Measurements from ENCODE around the gene PAQR5.
"Not testable (repeated sequence)": the region's sequence is repeated elsewhere in the genome, so short reads cannot be mapped to it uniquely, and the experiment has no call there.

The PAQR5 gene

DNA sequence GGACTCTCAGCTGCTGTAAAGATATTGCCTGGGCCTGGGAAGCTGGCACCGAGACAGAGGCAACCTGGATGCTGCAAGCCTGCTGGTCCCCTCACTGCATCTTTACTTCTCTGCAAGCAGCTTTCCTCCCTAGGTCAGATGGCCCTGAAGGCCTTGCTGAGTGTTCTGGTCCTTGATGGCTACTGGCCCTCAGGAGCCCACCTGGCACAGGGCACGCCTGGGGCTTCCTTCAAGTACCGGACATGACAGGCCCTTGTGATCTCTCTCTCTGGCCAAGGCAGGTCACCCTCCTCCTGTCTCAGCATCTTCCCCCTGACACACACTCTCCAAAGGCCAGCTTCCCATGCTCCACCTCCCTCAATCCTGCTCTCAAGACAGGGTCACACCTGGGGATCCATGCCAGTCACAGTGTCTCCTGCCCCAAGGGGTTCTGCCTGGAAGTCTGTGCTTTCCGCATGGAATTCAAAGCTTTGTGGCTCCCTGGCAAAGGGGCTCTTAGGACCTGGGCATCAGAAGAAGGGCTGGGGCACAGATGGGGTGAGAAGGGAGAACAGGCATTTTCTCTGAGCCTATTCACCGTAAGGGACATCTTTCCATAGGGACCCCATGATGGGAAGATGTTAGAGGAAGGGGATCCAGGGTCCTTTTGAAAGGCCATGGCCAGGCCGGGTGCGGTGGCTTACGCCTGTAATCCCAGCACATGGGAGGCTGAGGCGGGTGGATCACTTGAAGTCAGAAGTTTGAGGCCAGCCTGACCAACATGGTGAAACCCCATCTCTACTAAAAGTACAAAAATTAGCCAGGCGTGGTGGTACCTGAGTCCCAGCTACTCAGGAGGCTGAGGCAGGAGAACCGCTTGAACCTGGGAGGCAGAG lies 4.7 kb upstream of the PAQR5 start:
- DNase-seq, result no peak

DNA sequence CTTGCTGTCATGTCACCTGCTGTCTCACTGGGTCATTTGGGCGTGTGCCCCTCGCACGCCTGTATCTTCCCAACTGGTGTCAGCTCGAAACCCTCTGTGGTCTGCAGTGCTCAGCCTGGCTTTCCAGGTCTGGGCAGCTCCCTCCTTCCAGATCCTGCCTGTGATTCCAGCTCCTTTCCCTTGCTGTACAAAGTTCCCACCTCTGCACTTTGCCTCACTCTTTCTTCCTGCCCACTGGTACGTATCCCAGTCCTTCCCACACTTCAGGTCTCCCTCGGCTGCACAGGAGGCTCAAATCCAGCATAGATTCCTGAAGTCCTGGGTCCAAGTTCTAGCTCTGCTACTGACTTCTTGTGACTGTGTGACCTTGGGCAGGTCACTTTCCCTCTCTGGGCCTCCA lies 2.1 kb upstream of the PAQR5 start:
- no peak for DNase-seq

DNA sequence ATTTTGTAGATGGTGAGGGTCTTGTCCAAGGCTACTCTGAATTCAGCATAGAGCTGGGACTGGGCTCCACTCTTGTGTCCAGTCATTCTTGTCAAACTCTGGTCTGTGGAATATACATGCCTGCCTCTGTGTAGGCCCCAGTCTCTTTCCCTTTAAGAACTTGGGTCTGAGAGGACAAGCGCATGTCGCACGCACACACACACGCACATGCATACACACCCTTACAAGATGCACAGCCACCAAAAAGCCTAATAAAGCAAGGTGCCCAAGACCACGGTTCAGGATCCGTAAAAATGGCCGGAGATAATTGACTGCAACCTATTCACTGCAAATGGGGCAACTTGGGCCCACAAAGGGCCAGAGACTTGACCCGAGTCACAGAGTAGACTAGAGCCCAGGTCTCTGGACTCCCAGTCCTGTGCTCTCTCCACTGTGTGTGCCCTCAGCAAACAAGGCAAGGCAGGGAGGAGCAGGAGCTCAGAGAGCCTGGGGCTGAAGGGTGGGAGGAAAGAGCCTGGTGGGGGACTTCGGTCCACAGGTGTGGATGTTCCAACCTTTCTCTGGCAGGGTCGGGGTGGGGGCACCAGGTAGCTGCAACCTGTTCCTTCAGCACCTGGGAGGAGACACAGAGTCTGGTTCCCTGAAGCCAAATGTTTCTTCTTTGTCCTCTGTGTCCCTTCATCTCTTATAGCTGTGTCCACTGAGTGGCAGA lies 914 bp upstream of the PAQR5 start:
- no peak for DNase-seq

DNA sequence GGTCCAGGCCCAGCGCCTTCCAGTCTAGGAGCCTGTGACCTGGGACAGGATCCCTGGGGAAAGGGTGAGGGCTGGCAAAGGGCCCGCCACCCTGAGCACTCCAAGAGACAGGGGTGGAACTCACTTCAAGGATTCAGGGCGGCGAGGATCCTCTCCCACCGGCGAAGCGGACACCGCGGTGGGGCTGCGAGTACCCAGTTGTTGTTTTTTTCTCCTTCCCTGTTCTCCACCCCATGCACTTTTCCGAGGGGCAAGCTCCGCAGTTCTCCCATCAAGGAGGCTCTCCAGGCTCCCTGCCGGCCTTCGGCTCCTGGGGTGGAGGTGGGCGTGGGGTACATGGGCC lies 387 bp upstream of the PAQR5 start:
- DNase-seq, result no peak

DNA sequence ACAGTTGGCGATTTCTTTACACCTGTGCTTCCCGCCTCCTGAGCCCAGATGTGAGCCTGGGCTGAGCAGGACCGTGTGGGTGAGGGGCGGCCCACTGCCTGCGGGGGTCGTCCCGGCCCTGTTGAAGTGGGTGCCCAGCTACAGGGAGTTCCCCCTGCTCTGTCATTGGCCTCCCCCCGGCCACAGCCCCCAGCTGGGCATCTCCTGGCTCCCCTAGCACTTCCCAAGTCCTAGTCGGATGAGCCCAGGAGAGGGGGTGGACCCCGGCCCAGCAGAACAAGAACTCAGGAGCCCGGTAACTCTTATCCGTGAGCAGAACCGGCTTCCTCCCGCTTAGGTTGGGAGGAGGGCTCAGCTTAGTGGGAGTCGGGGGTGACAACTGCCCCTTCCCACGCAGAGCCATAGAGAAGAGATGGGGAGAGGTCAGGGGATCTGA lies 757 bp downstream of the PAQR5 start:
- DNase-seq, result no peak

DNA sequence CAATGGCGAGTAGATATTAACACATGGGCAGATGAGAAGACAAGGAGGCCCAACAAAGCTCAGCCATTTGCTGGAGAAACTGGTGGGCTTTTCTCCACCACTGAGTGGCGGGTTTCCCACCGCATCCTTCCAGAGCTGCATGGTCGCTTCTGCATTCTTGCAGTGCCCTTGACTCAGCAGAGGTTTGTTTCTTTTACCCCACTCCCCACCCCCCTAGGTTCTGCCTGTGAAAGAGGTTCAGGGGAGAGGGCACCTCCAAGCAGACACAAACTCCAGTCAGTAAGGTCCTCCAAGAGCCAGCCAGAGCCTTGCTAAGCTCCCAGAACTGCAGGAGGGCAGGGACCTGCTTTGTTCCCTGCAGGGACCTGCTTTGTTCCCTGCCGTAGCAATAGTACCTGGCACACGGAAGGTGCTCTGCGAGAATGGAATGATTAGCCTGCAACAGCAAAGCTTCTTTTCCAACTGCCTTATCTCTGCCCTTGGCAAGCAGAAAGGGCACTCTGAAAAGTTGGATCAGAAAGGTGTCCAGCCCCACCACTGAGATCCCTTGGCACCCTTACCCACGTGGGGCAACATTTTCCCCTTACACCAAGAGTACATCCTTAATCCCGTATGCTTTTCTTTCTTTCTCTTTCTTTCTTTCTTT lies 1.4 kb downstream of the PAQR5 start:
- no peak for DNase-seq

DNA sequence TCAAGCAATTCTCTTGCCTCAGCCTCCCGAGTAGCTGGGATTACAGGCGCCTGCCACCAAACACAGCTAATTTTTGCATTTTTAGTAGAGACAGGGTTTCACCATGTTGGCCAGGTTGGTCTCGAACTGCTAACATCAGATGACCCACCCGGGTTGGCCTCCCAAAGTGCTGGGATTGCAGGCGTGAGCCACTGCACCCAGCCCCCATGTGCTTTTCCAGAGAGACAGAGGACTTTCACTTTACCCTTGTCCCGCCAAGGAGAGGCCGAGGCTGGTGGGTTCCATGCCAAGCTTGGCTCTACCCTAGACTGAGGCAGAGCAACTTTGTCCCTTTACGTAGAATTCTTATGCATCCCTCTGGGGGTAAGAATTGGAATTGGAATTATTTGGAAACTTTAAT lies 2.4 kb downstream of the PAQR5 start:
- DNase-seq, result not testable (repeated sequence)

DNA sequence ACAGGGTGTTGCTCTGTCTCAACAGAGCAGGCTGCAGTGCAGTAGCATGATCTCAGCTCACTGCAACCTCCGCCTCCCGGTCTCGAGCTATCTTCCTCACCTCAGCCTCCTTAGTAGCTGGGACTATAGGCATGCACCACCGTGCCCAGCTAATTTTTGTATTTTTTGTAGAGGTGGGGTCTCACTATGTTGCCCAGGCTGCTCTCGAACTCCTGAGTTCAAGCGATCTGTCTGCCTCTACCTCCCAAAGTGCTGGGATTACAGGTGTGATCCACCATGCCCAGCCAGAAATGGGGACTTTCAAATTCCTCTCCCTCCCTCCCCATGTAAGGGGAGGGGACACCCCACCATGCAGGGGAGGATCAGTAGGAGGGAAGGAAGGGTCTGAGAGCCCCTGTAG lies 3.4 kb downstream of the PAQR5 start:
- DNase-seq, result not testable (repeated sequence)

DNA sequence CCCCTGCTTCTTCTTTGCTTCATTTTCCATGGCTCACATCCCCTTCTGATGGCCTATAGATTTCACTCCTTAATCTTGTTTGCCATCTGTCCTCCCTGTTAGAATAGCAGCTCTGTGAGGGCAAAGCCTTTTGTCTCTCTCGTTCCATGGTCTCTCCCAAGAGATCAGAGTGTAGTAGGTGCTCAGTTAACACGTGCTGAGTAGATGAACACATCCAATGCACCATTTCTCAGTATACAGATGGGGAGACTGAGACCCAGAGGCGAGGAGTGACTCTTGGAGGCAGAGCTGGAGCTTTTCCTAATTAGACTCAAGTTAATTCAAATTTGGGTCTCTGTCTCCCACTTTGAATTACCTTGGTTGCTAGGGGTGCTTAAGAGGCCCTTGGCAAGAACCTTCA lies 4.2 kb downstream of the PAQR5 start:
- no peak for DNase-seq

DNA sequence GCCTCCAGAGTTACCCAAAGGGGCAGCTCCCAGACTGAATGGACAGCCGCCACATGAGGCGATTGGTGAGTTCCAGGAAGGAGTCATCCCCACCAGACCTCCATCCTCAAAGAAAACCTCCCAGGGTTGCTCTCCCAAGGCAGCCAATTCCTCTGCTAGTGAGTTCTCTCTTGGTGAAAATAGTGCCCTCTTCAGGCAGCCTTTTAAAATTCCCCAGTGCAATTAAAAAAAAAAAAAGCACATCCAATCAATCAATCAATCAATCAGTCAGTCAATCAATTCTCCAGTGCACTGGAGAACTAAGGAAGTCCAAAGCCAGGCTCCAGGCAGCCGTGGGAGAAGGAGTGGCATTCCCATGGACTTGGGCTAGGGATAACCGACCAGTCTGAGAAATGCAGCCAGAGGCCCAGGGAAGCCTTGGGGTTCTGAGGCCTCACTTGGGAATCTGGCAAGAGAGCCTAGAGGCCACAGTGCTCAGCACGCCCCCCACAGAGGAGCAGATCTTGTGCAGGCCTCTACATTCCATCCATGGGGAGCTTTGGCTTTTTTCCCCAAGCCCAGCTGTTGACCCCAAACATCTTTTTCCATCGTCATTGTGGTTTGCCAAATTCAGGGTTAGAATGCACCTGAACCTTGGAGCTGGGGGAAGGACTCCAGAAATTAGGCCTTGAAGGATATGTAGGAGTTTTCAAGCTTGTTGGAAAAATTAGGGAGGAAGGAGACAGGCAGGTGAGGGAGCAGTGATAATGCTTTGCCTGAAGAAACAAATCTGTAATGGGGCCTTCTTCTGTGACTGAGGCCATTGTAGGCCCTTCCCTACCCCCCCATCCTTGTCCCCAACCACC lies 4.8 kb downstream of the PAQR5 start:
- no peak for DNase-seq

DNA sequence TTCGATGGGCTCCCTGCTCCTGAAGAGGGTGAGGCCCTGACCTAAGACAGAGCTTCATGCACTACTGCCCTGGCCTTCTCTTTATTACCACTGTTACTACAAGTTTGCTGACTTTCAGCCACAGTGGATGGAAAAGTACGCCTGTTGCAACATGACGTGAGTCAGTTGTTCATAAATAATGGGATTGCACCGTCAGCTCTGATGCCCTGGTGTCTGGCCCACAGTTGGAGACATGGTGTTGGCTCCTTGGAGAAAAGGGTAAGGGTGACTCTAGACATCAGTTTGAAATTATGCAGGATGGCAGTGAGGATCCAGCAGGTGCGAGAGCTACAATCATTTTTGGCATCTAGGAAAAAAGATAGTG lies 5.5 kb downstream of the PAQR5 start:
- no peak for DNase-seq

DNA sequence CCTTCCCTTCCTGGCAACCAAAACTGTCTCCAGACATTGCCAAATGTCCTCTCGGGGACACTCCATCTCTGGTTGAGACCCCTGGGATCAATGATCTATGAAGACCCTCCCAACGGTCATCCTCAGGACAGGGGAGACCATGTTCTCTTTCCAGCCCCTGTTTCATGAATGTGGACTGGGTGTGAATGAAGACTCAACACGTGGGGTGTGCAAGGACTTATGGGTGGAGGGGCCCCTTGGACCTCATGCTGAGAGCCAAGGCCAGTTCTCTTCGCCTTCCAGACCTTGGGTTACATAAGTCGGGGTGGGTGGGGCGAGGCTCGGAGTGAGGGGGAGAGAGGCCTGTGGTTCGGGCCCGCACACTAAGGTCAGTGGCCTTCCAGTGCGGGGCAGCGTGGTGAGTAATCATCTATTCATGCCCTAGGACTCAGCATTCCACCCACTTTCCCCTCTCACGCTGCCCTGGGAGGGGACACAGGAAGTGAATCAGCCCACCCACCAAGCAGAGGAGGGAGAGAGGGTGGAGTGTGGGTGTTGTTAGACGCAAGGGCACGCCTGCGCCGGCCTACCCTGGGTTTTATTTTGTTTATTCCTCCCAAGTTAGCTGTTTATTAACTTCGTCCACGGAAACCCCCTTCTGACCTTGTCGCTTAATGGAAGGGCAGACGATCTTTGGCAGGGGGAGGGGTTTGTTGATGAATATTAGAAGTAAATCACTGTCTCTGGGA lies 6.7 kb downstream of the PAQR5 start:
- DNase-seq, result no peak

DNA sequence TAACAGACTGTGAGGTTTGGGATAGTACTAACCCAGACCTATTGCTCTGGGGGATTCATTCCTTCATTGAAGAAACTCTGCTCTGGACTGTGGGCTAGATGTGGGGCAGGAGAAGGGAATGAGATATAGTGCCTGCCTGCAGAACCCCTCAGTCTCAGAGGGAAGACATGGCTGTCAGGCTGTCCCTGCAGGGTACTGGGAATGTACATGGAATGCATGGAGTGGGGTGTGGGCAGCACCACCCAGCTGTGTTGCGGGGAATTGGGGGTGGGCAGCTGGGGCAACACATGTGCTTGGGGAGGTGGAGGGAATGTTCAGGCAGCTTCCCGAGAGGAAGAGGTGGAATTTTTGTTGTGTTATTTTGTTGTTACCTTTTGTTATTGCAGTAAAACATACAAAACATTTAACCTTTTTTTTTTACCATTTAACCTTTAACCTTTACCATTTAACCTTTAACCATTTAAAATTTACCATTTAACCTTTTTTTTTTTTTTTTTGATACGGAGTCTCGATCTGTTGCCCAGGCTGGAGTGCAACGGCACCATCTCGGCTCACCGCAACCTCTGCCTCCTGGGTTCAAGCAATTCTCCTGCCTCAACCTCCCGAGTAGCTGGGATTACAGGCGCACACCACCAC lies 7.3 kb downstream of the PAQR5 start:
- no peak for DNase-seq

DNA sequence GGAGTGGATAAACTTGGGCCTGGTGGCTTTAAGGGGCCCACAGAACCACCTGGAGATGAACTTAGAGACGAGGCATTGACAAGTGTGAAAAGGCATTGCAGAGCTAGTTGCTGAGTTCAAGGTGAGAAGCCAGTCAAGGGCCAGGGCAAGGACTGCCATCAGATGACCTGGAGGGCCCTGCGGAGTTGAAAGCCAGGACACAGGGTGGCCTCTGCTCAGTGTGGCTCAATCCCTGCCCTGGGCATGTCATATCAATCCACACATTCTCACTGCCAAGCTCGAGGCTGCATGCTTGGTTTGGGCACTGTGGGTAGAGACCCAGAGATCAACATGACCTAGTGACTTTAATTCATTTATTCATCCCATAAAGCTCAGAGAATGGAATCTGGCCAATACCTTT lies 9.2 kb downstream of the PAQR5 start:
- no peak for DNase-seq

DNA sequence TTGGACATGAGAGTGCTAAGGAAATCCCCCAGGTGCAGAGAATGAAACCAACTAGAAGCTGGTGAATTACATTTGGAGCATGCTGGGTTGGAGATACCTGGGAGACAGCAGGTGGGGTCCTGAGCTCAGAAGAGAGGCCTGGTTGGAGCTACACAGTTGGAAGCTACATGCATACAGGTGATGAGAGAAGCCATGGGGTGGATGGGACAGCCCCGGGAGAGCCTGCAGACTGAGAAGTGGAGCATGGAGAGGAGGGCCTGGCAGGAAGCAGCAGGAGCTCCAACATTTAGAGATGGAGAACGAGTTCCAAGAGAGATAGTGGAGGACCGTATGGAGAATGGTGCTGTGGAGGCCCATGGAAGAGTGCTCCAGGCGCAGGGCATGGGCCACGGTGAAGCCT lies 10.2 kb downstream of the PAQR5 start:
- DNase-seq, result no peak

DNA sequence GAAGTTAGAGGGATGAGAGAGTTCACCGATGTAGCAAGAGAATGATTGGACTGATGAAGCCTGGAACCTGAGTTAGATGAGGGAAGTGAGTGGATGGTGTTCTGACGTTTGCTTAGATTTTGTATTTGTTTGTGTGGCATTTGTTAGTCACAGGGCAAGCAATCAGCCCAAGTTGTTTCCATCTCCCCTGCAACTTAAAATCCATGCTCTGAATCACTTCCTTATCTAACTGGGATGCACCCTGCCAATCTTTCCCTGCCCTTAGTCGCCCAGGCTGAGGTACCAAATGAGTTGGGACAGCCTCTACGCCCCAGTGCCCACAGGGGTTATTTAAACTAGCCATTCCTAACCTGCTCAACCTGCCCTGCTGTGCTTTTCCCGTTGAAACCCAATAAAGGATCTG lies 12.6 kb downstream of the PAQR5 start:
- no peak for DNase-seq

DNA sequence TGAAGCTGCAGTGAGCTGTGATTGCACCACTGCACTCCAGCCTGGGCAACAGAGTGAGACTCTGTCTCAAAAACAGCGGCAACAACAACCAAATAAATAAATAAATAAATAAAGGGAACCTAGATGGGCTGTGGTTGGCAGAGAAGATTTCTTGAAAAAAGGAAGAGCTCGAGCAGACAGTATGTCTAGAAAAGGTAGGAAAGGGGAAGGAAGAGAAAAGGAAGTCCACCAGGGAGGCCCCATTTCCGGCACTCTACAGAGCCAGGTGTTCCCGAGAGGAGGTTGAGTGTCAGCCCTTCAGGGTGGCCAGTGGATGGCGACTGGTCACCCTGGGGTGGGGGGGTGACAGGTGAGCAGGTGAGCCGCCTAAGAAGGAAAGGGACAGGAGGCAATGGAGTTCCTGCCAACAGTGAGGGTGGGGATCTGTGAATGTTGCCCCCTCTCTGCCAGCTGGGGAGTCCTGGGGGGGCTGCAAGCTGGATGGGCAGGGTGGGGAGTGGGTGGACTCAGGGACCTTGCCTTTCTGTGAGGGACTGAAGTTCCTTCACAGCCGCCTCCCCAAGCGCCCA lies 14.8 kb downstream of the PAQR5 start:
- DNase-seq, result no peak

DNA sequence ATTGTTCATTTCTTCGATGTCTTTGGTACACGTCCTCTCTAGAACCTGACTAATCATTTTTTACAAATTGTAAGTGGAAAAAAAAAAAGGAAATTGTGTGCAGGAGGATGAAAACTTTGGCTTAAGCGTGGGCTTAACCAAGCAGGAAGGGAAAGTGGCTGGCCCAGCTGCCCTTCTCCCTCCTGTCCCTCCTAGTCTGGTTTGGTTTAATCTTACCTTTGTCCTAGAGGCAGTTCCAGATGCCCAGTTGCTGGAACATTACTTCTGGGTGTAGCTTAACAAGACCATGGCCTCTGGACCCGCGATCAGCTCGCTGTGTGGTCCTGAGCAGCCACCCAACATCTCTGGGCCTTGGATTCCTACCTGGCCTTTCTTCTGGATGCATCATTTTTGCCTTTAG lies 15.4 kb downstream of the PAQR5 start:
- no peak for DNase-seq

DNA sequence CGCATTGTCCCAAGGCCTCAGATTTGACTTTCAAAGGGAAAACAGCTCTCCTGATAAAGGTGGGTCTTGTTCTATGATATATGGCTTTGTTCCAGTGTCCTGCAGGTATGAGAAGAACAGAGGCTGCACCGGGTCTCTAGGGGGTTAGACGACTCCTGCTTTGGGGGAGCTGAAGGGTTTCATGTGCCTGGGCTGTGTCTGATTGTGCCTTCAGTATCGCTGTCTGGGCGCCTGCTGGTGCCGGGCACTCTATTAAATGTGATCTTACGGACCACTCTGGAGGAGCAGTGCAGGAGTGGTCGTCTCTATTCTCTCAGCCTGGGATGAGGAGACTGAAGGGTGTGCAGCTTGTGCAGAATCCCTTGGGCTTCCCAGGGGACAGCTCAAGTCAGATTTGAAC lies 16.0 kb downstream of the PAQR5 start:
- no peak for DNase-seq

DNA sequence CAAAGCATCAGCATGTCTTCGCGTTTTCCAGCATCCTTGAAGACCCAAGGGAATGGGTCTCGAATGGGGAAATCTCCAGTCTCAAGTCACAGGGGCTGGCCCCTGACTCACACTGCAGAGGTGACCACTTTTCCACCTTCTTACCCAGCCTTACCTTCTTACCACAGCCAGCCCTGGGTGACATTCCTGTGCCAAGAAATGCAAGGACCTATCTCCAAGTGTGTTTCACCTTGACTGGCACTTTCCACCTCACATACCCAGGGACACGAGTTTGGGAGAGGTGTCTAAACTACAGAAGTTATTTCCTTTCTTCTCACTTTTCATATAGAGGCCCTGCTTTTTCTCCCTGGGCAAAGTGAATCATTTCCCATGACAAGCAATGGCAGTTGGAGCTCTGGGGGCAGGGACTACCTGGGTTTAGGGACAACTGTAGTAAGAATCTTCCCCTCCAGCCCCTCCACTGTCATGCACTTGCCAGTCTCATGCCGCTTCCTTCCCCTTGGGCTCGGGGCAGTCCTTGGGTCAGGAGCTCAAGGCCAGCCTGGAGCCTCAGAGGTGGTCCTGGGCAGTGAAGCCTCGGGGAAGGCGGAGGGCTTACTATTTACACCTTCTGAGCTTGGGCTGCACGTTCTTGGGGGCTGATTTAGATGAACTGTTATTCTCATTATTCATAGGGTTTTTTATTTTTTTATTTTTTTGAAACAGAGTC lies 16.8 kb downstream of the PAQR5 start:
- no peak for DNase-seq

DNA sequence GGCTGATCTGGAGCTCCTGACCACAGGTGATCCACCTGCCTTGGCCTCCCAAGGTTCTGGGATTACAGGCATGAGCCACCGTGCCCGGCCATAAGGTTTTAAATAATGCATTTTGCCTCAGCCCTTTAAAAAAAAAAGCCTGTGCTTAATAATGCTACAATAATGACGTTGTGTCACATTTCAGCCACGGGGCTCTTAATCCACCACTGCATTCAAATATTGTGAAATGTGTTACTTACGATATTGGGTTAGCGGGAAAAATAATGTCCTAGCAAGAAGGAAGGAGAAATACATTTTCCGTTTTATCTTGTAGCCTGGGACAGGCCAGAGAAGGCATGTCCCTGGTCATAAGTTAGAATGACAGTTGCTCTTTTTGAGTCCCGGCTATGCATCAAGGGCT lies 17.6 kb downstream of the PAQR5 start:
- no peak for DNase-seq
